Stimulated activated CD4-positive, alpha-beta T cell treated with anti-CD3 and anti-CD28 coated beads, Interleukin-4, amount 100 ng/mL, for 48 hours (primary cell): Measurements from ENCODE around the gene SF3A2.
"Not testable (repeated sequence)": the region's sequence is repeated elsewhere in the genome, so short reads cannot be mapped to it uniquely, and the experiment has no call there.

ENCODE experiments used
- DNase-seq, 2 donors: peaks; one replicate each; pipeline ENCODE4 v3.0.0-alpha.2; 2020; ENCODE audit warnings: low read depth in 2 of 2

Gene SF3A2

GRCh38 chr19:2236314-2237050, at the start of gene SF3A2, which contains the start of gene PLEKHJ1:
Gene SF3A2 (plus strand): TSS chr19:2236824. CDS start chr19:2243419, 6,595 bp downstream.
Gene PLEKHJ1 (minus strand): TSS chr19:2236329. CDS start chr19:2236248, 81 bp downstream.
- peak; percentile 97 to 98 for DNase-seq

- DNase-seq = no peak
These were observed 49.5 kb upstream of the SF3A2 start for GRCh38 chr19:2187159-2187558.

- peak in 1 of 2 donors; percentile 27 for DNase-seq
These were observed 47.8 kb upstream of the SF3A2 start for GRCh38 chr19:2188708-2189385.

GRCh38 chr19:2189880-2190279, 46.7 kb upstream of the SF3A2 start:
- no peak for DNase-seq

- no peak for DNase-seq
These were observed 45.7 kb upstream of the SF3A2 start for GRCh38 chr19:2190848-2191455.

GRCh38 chr19:2191456-2192310, 44.9 kb upstream of the SF3A2 start:
- no peak for DNase-seq

GRCh38 chr19:2192862-2193261, 43.8 kb upstream of the SF3A2 start:
- DNase-seq = no peak

- no peak for DNase-seq
These were observed 42.8 kb upstream of the SF3A2 start for GRCh38 chr19:2193807-2194206.

GRCh38 chr19:2194513-2195078, 42.0 kb upstream of the SF3A2 start:
- no peak for DNase-seq

GRCh38 chr19:2195361-2195760, 41.3 kb upstream of the SF3A2 start:
- no peak for DNase-seq

- no peak for DNase-seq
These were observed 40.7 kb upstream of the SF3A2 start for GRCh38 chr19:2195914-2196313.

- DNase-seq = no peak
These were observed 39.4 kb upstream of the SF3A2 start for GRCh38 chr19:2197270-2197669.

- no peak for DNase-seq
These were observed 38.3 kb upstream of the SF3A2 start for GRCh38 chr19:2198317-2198716.

GRCh38 chr19:2199215-2199614, 37.4 kb upstream of the SF3A2 start:
- DNase-seq = no peak

GRCh38 chr19:2199861-2200623, 36.6 kb upstream of the SF3A2 start:
- DNase-seq = no peak

GRCh38 chr19:2200624-2201294, 35.9 kb upstream of the SF3A2 start:
- DNase-seq = not testable (repeated sequence)

GRCh38 chr19:2201473-2202148, 35.0 kb upstream of the SF3A2 start:
- DNase-seq = no peak

GRCh38 chr19:2202366-2202765, 34.3 kb upstream of the SF3A2 start:
- DNase-seq = no peak

- no peak for DNase-seq
These were observed 29.6 kb upstream of the SF3A2 start for GRCh38 chr19:2207008-2207407.
